HepG2 (cell line): ENCODE data around the gene DNAJC5.

Source experiments
- E2F1 ChIP-seq: sonication (generic); formaldehyde crosslinking; IDR thresholded peaks from 2 replicates; pipeline ENCODE4 v1.5.0; 2020; ENCODE audit warnings: missing genetic modification reagents
- SALL1 ChIP-seq: sonication (generic); formaldehyde crosslinking; IDR thresholded peaks from 2 replicates; pipeline ENCODE4 v1.8.0; 2022; ENCODE audit warnings: mild to moderate bottlenecking, missing genetic modification reagents
- SNAPC5 ChIP-seq: sonication (generic); formaldehyde crosslinking; IDR thresholded peaks from 2 replicates; pipeline ENCODE4 v1.8.1; 2023; ENCODE audit warnings: mild to moderate bottlenecking, missing genetic modification reagents, borderline replicate concordance
- SP4 ChIP-seq: sonication (generic); formaldehyde crosslinking; IDR thresholded peaks from 2 replicates; pipeline ENCODE4 v1.8.1; 2023; ENCODE audit warnings: mild to moderate bottlenecking, missing genetic modification reagents
- TSC22D2 ChIP-seq: sonication (generic); formaldehyde crosslinking; IDR thresholded peaks from 2 replicates; pipeline ENCODE4 v1.5.1; 2020; ENCODE audit warnings: missing genetic modification reagents, mild to moderate bottlenecking, borderline replicate concordance
- ZEB1 ChIP-seq: IDR thresholded peaks from 2 replicates; pipeline ENCODE4 v1.6.1; 2012; ENCODE audit warnings: mild to moderate bottlenecking, low read depth, inconsistent platforms; ENCODE audit not compliant: insufficient replicate concordance
- ZFP37 ChIP-seq: sonication (generic); formaldehyde crosslinking; IDR thresholded peaks from 2 replicates; pipeline ENCODE4 v1.4.0; 2020; ENCODE audit warnings: missing genetic modification reagents, borderline replicate concordance

- TF ChIP-seq ZFP37 (CRISPR knock-in tag): no peak
- TF ChIP-seq SALL1 (CRISPR knock-in tag): no peak
- no peak for TF ChIP-seq E2F1
- TF ChIP-seq TSC22D2: no peak
- TF ChIP-seq ZEB1: no peak
- no peak for TF ChIP-seq SNAPC5 (CRISPR knock-in tag)
- no peak for TF ChIP-seq SP4 (CRISPR knock-in tag)
Measured at GRCh38 chr20:63895952-63896263, 982 bp downstream of the DNAJC5 start.
